ENCODE data around the gene SVBP.

The SVBP gene

GRCh38 chr1:42830631-42831030 lies 13.4 kb upstream of the SVBP start:
- H3K27me3 Mint-ChIP-seq (ENCODE audit: low read depth, poor library complexity): no peaks in the 10 kb centered on the region
- no peaks in the 10 kb centered on the region for H3K36me3 Mint-ChIP-seq (ENCODE audit: low read depth)
- DNase-seq: no peak
- no peaks in the 10 kb centered on the region for H3K9me3 Mint-ChIP-seq
- peaks cover 2% of the 10 kb centered on the region for H3K4me1 Mint-ChIP-seq
- TF ChIP-seq CTCF (IDR thresholded peaks at IDR 0.05): no peak
- H3K27ac Mint-ChIP-seq: no peak overlapping the region
- H3K4me3 Mint-ChIP-seq: no peak overlapping the region

- Mint-ChIP-seq H3K27ac (no peak overlapping the region), H3K27me3 (ENCODE audit: low read depth, poor library complexity) (no peaks in the 10 kb centered on the region), H3K9me3 (no peaks in the 10 kb centered on the region), H3K4me3 (no peak overlapping the region), H3K36me3 (ENCODE audit: low read depth) (no peaks in the 10 kb centered on the region), H3K4me1 (peaks cover 20% of the 10 kb centered on the region)
- TF ChIP-seq CTCF (IDR thresholded peaks at IDR 0.05): no peak
- no peak for DNase-seq
Measured at GRCh38 chr1:42825036-42825851, 8.0 kb upstream of the SVBP start.

- Mint-ChIP-seq H3K27ac (no peak overlapping the region), H3K4me3 (no peak overlapping the region), H3K4me1 (peaks cover 20% of the 10 kb centered on the region), H3K27me3 (ENCODE audit: low read depth, poor library complexity) (no peaks in the 10 kb centered on the region), H3K36me3 (ENCODE audit: low read depth) (no peaks in the 10 kb centered on the region), H3K9me3 (no peaks in the 10 kb centered on the region)
- no peak for TF ChIP-seq CTCF (IDR thresholded peaks at IDR 0.05)
- no peak for DNase-seq
Measured at GRCh38 chr1:42824481-42825035, 7.4 kb upstream of the SVBP start.

GRCh38 chr1:42822800-42823392 lies 5.7 kb upstream of the SVBP start:
- Mint-ChIP-seq H3K27ac (no peak overlapping the region), H3K4me3 (no peak overlapping the region), H3K36me3 (ENCODE audit: low read depth) (no peaks in the 10 kb centered on the region), H3K9me3 (no peaks in the 10 kb centered on the region), H3K4me1 (peaks cover 20% of the 10 kb centered on the region), H3K27me3 (ENCODE audit: low read depth, poor library complexity) (no peaks in the 10 kb centered on the region)
- DNase-seq: no peak
- TF ChIP-seq CTCF (IDR thresholded peaks at IDR 0.05): no peak

GRCh38 chr1:42821690-42822089 lies 4.5 kb upstream of the SVBP start:
- Mint-ChIP-seq H3K4me1 (peaks cover 20% of the 10 kb centered on the region), H3K4me3 (no peak overlapping the region)
- no peak for TF ChIP-seq CTCF (IDR thresholded peaks at IDR 0.05)

More at GRCh38 chr1:42821690-42822089, 4.5 kb upstream of the SVBP start:
- Mint-ChIP-seq H3K27ac (no peak overlapping the region), H3K9me3 (no peaks in the 10 kb centered on the region), H3K36me3 (ENCODE audit: low read depth) (no peaks in the 10 kb centered on the region), H3K27me3 (ENCODE audit: low read depth, poor library complexity) (no peaks in the 10 kb centered on the region)
- no peak for DNase-seq

Data from nephron progenitor cell (in vitro differentiated cells).